G401 (cell line): ENCODE results near the gene KRT3. TPM values are rescaled to one million over a fixed set of nuclear protein-coding genes. Genes with fewer than 3 reads are reported as not detected.

Experiments
- DNase-seq: peaks from one replicate; pipeline ENCODE4 v3.0.0-alpha.2; 2015; ENCODE audit warnings: low spot score
- in situ Hi-C: cut with HindIII; loops from 2 replicates; pipeline ENCODE4 v1.10.0; 2016; ENCODE audit warnings: low sequenced_read_pairs, mixed read lengths
- total RNA-seq: library from RNA; depleted of rRNA; stranded (reverse); fragments of >200 nt; shearing (Covaris generic); gene quantifications from 2 replicates; pipeline ENCODE4 v1.2.3, GENCODE V29; 2014

The KRT3 gene
- total RNA-seq, 1 experiment from 2014 or later: not detected

GRCh38 chr12:52788876-52789636 lies 6.9 kb downstream of the KRT3 start:
- no peak for DNase-seq
- in situ Hi-C loops: no loop called here

DNA sequence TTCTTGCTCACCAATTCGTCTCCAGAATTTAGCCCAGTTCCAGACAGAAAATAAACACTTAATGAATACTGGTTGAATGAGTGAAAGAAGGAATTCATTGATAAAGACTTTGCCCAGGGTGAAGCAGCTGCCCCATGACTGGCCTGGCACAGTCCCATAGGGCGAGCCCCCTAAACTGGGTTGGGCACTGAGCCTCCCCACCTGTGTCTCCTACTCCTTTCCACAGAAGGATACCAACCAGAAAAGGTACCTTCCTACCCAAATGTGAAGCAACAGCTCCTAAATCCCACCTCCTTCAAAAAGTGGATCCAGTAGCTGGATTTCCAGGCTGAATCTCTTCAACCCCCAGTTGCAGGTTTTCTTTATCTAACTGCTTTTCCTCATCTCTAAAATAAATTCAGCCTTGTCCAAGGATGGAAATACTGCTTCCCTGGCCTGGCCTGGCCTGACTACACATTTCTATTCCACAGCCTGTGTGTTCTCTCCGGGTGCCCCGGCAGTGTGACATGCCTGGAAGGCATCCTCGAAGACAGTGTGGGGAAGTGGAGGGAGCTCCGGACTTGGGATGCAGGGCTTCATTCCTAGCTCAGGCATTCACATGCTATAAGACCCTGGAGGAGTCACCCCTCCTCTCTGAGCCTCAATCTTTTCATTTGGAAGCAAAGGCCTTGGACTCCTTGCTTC lies 7.6 kb downstream of the KRT3 start:
- in situ Hi-C loops: no loop called here
- no peak for DNase-seq

DNA sequence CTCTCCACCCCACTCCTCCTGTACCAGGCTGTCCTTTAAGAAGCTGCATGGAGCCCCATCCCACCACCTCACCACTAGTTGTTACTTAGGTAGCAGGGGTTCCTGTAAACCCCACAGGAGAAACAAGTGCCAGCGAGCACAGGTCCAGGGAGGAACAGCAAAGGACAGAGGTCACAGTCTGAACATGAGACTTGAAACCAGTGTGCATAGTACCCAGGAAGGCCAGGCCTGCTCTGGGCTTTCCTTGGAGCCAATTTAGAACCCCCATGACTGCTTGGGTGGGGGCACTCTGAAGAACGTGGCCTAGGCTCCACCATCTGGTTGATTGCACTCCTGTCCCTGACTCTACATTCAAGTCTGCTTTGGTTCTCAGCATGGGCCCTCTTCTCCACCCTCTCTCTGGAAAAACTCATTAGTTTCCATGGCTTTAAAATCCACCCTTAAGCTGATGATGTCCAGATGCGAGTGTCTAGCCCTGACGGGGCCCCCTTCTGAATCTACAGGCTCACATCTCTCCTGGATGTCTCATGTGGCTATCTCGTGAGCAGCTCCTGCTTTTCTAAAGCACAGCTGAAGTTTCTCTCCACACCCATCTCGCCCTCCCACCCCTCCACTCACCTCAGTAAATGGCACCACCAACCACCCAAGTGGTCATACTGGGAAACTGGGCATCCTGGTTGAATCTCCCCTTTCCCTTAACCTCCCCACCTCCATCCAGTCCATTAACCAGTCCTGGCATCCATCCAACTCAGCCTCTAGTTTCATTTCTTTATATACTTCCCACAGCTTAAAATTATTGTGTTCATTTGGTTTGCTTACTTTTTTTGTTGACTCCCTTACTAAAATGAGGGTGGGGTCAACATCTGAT lies 8.4 kb downstream of the KRT3 start:
- DNase-seq: no peak
- in situ Hi-C loops: no loop called here

GRCh38 chr12:52784909-52785308 lies 11.0 kb downstream of the KRT3 start:
- no peak for DNase-seq
- in situ Hi-C loops: no loop called here

DNA sequence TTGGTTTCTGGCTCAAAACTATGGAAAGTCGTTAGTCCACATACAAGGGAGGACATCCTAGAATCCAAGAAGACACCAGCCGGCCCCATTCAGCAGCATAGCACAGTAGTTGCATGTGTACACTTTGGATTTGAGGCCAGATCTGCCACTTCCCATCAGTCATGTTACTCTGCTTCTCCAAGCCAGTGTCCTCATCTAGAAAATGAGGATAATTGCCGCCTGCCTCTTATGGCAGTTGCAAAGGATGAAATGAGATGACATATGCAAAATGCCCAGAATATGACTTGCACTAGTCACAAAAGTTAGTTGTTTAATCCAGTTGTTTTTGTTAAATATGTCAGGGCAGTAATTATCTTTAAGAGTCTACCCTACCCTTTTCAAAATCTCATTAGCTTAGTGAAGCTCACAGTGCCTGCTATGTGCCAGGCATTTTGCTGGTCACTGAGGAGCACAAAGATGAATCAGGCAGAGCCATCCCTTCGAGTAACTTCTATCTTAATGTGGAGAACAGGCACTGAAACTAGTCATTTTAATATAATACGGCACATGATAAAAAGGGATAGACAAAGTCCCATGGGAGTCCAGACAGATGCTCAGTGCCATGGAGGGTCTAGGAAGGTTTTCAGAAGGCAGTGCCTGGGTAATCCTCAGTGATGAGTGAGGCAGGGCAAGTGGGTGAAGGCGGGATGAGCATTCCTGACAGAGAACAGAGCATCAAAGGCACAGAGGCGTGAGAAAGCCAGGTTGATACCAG lies 12.2 kb downstream of the KRT3 start:
- in situ Hi-C loops: no loop called here
- no peak for DNase-seq

GRCh38 chr12:52782502-52782901 lies 13.4 kb downstream of the KRT3 start:
- no peak for DNase-seq
- in situ Hi-C loops: no loop called here

- in situ Hi-C loops: no loop called here
- no peak for DNase-seq
Measured at GRCh38 chr12:52781399-52782082, 14.4 kb downstream of the KRT3 start.

- DNase-seq: no peak
- in situ Hi-C loops: no loop called here
Measured at GRCh38 chr12:52779914-52780313, 16.0 kb downstream of the KRT3 start.

DNA sequence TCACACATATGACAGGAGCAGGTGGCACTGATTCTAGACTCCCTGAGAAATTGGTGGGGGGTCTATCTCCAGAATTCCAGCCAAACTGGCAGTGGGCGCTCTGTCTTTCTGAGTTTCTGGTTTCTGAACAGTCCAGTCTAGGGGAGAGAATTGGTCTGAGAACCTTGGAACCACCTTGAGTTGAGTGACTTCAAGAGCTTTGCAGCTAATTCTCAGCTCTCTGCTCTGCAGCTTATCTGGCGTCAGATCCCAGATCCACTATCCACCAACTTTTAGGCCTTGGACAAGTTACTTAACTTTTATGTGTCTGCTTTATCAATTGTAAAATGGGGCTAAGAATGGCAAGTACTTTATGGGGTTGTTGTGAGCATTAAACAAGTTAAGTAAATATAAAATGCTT lies 17.1 kb downstream of the KRT3 start:
- DNase-seq: no peak
- in situ Hi-C loops: no loop called here

- DNase-seq: no peak
- in situ Hi-C loops: no loop called here
Measured at GRCh38 chr12:52777566-52777965, 18.4 kb downstream of the KRT3 start.

- in situ Hi-C loops: no loop called here
- no peak for DNase-seq
Measured at GRCh38 chr12:52776913-52777395, 19.0 kb downstream of the KRT3 start, which contains the start of gene KRT76. Gene KRT76 (minus strand): TSS chr12:52777345. CDS start chr12:52777291, 54 bp downstream.

DNA sequence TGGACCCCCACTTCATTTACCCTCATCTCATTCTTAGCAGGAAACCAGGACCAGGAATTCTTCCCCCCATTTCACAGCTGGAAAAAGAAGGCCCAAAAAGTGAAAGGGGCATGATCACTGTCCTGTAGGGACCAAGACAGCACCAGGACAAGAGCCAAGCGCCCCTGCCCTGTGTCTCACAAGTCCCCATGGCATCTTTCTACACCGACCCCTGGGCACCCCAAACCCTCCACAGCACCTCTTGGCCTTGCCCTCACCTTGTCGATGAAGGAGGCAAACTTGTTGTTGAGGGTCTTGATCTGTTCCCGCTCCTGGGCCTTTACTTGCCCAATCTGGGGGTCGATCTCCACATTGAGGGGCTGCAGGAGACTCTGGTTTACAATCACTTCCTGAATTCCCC lies 19.5 kb downstream of the KRT3 start:
- DNase-seq: no peak
- in situ Hi-C loops: no loop called here

DNA sequence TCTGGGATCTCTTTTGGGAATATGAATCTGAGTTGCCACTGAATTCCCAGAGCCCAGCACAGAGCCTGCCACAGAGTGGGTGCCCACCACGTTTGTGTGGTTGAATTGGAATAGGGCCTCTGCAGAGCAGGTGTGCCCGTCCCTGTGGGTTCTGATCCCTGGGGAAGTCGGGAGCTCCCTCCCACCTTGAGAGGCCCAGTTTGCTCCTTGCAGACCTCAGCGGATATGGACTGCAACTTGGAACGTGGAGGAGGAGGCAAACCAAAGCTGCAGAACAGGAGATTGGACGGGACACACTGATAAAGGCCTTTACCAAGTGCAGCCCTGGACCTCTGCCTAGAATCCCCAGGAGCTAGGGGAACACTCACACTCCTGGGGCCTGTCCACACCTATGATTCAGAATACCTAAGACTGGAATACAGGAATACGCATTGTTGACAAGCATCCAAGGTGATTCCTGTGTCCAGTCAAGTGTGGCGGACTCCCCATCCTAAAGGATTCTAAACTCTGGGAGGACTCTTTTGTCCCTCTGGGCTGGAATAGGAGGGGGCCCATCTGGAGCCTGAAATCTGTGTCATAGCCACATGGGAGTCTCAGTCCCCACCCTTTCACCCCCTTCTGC lies 21.2 kb downstream of the KRT3 start:
- in situ Hi-C loops: no loop called here

DNA sequence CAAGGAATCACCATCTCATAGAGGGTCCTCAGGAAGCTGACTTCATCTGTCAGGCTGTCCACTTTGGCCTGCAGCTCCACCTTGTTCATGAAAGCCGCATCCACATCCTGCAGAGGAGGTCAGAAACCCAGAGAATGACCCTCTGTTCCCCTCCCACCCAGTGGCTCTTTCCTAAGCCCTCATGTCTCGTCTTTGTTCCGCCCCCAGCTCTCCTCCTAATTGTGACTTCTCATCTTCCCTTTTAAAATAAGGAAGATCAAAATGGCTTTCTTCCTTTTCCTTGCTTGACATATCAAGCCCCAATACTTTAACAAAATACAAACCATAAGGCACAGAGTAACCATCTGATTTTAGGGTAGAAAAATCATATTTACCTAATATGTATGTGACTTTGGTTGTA lies 23.1 kb downstream of the KRT3 start:
- in situ Hi-C loops: no loop called here
- DNase-seq: no peak

More for the DNA sequence above, 21.2 kb downstream of the KRT3 start:
- no peak for DNase-seq

DNA sequence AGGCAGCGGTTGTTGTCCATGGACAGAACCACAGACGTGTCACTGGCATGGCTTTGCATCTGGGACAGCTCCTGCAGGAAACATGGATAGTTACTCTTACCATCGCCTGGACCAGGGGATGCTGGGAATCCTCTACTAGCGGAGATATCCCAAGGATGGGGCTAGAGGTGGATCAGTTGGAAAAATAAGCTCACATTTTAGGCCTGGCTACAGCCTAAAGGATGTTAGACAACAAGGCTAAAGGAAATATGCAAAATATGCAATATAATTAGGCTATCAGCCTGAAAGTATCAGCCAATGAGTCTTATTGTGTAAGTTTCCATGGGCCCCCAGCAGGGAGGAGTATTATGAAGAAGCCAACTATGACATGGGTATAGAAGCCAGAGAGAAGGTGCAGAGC lies 23.7 kb downstream of the KRT3 start:
- DNase-seq: no peak
- in situ Hi-C loops: no loop called here

DNA sequence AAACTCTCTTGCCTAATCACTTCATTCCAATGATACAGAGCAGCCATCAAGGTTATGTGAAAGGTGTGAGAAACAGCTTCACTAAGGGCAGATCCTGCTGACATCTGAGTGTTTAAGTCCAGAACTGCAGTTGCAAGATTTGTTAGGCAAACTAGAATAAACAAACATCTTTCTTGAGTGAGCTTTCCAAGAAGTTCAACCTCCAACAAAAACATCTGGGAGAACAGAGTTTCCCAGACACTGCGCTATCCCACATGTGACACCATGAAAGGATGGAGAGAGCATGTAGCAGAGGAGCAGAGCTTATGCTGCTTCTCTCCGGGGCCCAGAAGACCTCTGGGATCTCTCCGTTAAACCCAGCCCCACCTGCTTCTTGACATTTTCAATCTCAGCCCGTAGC lies 24.4 kb downstream of the KRT3 start:
- in situ Hi-C loops: no loop called here
- no peak for DNase-seq

- no peak for DNase-seq
Measured at GRCh38 chr12:52771088-52771487, 24.8 kb downstream of the KRT3 start.

DNA sequence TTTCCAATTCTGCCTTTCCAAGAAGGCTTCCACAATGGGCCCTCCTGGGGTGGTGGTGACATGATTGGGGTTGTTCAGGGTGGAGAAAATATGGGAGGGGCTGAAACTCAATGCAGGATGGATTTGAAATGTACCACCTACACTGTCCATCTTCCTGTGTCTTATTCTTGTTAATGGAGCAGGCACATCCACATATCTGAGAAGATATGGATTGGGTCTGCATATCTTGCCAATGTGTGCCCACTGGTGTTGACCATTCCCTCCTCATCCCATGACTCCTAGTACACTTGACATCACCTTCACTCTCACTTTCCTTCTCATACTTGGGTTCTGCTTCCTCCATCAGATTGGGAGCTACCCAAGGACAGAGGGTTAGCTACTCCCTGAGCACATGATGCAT lies 26.0 kb downstream of the KRT3 start:
- in situ Hi-C loops: no loop called here
- DNase-seq: no peak

More at GRCh38 chr12:52771088-52771487, 24.8 kb downstream of the KRT3 start:
- in situ Hi-C loops: no loop called here
